Amygdala (tissue), 56 donors: ENCODE measurements around the gene CAPN2.
A peak's percentile ranks its signal among the peaks of the same experiment; 100 is the strongest.

ENCODE experiments used
- DNase-seq, 56 donors: peaks; one replicate each; lab custom pipeline; 2025; lab: John Stamatoyannopoulos, UW

The CAPN2 gene

DNA sequence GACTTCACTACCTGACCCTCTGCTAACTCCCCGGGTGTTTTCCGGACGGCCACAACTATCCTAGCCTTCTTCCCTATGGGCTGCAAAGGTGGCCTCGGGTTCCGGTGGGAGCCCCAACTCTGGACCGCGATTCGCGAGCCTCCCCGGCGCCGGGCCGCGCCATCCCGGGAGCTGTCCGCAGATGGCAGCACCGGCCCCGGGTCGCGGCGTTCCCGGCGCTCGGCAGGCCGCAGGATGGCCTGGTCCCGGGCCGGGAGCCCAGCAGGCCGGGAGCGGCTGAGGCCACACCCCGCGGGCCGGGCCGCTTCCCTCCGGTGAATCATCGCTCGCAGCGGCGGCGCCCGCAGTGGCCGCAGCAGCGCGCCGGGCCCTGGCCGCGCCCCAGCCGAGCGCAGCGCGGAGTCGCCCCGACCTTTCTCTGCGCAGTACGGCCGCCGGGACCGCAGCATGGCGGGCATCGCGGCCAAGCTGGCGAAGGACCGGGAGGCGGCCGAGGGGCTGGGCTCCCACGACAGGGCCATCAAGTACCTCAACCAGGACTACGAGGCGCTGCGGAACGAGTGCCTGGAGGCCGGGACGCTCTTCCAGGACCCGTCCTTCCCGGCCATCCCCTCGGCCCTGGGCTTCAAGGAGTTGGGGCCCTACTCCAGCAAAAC is at the start of gene CAPN2:
TSS of gene CAPN2 (plus strand) at position 346 of the 656 bp plus-strand sequence. CDS start at position 448, 102 bp downstream.
- DNase-seq: peak in 46 of 56 donors; percentile 15 to 82 (median 62)

GRCh38 chr1:223662943-223663342 is 49.4 kb upstream of the CAPN2 start:
- DNase-seq: no peak

DNA sequence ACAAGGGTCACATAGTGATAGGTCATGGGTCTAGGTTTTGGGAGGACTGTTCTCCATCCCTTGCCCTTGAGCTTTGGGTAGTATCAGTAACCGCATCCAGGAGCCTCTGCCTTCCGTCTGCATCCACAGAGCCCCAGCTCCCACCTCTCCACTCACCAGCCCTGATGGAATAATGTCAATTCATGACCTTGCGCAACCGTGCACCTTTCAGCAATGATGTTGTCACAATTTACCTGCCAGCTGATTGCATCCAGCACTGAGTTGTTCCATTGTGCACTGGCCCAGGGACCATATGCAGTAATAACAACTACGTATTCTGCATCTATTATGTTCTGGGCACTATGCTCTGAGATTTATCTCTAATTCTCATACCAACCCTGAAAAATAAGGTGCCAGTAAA is 48.2 kb upstream of the CAPN2 start:
- no peak for DNase-seq

GRCh38 chr1:223665592-223666312 is 46.6 kb upstream of the CAPN2 start, which contains the start of gene CAPN8:
Gene CAPN8, minus strand, starts transcription at chr1:223665701. Its CDS starts 55 bp downstream, at chr1:223665646.
- no peak for DNase-seq

- no peak for DNase-seq
Measured at GRCh38 chr1:223667484-223668182, 44.7 kb upstream of the CAPN2 start.

DNA sequence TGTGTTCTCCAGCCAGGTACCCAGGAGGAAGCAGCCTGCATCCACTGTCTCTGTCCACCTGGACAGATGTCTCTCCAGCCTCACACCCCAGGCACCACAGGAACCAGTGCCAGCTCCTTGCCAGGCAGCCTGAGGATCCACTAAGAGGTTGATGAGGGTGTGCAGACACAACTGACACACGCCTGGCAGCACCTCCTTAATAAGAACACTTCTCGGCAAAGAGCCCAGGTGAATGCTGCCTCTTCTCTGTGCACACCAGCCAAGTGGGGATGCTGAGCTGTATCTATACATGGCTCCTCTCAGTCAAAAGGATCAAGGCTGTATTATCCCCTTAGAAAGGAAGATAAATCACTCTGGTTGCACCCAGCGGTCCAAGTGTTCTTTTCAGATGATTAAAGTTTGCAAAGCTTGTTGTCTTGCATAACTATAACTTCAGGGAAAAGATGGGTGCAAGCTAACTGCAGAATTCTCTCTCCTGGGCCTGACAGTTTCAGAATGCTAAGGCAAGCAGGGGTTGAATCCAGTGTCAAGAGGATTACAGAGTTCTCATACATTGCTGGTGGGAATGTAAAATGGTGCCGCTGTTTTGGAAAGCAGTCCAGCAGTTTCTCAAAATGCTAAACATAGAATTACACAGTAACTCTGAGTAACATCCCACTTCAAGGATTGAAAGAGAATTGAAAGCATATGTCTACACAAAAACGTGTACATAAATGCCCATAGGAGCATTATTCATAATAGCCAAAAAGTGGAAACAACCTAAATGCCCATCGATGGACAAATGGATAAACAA is 43.1 kb upstream of the CAPN2 start:
- no peak for DNase-seq

- DNase-seq: peak in 10 of 56 donors; percentile 1 to 27 (median 5)
Measured at GRCh38 chr1:223670458-223671159, 41.7 kb upstream of the CAPN2 start.

DNA sequence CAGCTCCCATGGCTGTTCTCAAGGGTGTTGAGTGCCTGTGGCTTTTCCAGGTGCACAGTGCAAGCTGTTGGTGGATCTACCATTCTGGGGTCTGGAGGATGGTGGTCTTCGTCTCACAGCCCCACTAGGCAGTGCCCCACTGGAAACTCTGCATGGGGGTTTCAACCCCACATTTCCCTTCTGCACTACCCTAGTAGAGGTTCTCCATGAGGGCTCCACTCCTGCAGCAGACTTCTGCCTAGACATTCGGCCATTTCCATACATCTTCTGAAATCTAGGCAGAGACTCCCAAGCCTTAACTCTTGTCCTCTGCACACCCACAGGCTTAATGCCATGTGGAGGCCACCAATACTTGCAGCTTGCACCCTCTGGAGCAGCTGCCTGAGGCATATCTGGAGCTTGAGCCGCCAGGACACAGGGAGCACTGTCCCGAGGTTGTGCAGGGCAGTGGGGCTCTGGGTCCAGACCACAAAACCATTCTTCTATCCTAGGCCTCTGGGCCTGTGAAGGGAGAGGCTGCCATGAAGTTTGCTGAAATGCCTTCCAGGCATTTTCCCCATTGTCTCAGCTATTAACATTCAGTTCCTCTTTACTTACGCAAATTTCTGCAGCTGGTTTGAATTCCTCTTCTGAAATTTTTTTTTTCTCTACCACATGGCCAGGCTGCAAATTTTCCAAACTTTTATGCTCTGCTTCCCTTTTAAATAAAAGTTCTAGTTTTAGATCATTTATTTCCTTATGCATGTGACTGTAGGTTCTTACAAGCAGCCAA is 38.0 kb upstream of the CAPN2 start:
- DNase-seq: no peak

DNA sequence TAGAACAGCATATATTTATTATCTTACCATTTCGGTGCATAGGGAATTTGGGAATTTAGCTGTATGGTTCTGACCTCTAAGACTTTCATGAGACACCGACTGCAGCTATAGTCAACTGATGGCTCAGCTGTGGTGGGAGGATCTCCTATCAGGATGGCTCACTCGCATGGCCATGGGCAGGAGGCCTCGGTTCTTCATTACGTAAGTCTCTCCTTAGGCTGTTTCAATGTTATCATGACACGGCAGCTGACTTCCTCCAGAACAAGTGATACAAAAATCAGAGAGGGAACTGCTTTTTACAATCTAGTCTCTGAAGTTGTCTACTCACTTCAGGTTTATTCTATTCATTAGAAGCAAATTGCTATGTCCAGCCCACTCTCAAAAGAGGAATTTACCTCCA is 33.5 kb upstream of the CAPN2 start:
- DNase-seq: no peak

DNA sequence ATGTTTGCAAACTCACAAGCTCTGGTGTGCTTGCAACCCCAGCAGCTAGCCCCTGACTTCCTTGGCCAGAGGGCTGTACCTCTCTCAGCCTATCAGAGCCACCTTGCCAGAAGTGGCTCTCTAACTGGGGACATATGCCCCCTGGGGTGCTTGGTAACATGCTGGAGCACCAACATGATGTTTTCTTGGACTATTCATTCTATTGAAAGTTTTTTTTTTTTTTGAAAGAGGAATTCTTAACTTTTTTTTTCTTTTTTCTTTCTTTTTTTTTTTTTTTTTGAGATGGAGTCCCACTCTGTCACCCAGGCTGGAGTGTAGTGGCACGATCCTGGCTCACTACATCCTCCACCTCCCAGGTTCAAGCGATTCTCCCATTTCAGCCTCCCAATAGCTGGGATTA is 32.2 kb upstream of the CAPN2 start:
- no peak for DNase-seq

DNA sequence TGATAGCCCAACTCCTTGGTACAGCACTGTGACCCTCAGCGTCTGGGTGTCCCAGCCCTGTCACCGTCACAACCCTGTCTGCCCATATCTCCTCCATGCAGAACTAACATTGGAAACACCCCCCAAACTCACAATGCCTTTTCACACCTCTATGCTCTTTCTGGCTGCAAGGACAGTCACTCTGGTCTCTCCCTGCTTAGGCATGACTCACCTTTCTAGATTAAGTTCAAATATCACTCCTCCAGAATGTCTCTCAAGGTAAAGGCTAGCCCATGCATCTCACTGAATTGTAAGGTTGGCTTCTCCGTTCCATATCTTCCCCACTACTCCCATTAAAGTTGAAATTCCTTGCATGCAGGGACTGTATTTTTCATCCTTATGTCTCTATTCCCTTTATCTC is 29.8 kb upstream of the CAPN2 start:
- no peak for DNase-seq

GRCh38 chr1:223683586-223684487 is 28.5 kb upstream of the CAPN2 start:
- peak in 20 of 56 donors; percentile 5 to 66 (median 22) for DNase-seq

- no peak for DNase-seq
Measured at GRCh38 chr1:223684488-223684792, 27.9 kb upstream of the CAPN2 start.

GRCh38 chr1:223691121-223691520 is 21.2 kb upstream of the CAPN2 start:
- DNase-seq: no peak

GRCh38 chr1:223695014-223695548 is 17.3 kb upstream of the CAPN2 start:
- no peak for DNase-seq

- DNase-seq: no peak
Measured at GRCh38 chr1:223695941-223696340, 16.4 kb upstream of the CAPN2 start.

DNA sequence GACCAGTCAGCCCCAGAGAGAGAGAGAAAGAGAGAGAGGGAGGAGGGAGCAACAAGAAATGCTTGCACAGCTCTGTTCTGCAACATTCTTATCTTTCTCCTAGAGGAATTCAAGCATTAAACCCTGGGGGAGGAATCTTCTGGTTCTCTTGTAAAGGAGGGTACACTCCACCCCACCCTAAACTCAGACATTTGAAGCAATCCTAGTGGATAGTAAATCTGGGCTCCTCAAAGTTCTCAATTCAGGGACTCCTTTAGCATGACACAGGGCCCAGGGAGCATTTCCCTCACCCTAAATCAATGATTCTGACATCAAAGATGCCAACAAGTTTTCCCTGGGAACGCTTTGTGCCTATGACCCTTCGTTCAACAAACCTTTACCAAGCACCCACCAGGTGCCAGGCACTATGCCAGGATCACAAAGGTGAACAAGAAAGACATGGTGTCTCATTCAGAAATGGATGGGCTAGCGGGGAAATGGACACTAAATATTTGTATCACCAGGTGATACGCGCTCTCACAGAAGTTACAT is 11.9 kb upstream of the CAPN2 start:
- DNase-seq: no peak
